Subcutaneous abdominal adipose tissue (tissue), 5 donors: ENCODE data around the gene CORO1C.
A peak's percentile ranks its signal among the peaks of the same experiment; 100 is the strongest.

Experiments used
- H3K27ac ChIP-seq: one replicate; pipeline ENCODE4 v1.7.0; 2013; ENCODE audit warnings: low read depth, mild to moderate bottlenecking, inconsistent platforms, low read length, moderate library complexity
- H3K27me3 ChIP-seq, 5 donors: one replicate each; pipeline ENCODE4 v1.7.0; 2013; ENCODE audit warnings: low read length in 5 of 5, inconsistent platforms in 1 of 5; ENCODE audit not compliant: control insufficient read depth in 5 of 5, insufficient read depth in 4 of 5
- H3K36me3 ChIP-seq, 5 donors: one replicate each; pipeline ENCODE4 v1.7.0; 2013; ENCODE audit warnings: low read length in 5 of 5; ENCODE audit not compliant: control insufficient read depth in 5 of 5, insufficient read depth in 5 of 5
- H3K4me1 ChIP-seq, 5 donors: one replicate each; pipeline ENCODE4 v1.7.0; 2013; ENCODE audit warnings: low read length in 5 of 5, mild to moderate bottlenecking in 3 of 5, moderate library complexity in 1 of 5; ENCODE audit not compliant: control insufficient read depth in 5 of 5, insufficient read depth in 5 of 5
- H3K4me3 ChIP-seq, 5 donors: one replicate each; pipeline ENCODE4 v1.7.0; 2013; ENCODE audit warnings: low read length in 5 of 5, low read depth in 1 of 5
- H3K9ac ChIP-seq, 5 donors: one replicate each; pipeline ENCODE4 v1.7.0; 2013; ENCODE audit warnings: low read length in 5 of 5, mild to moderate bottlenecking in 4 of 5, moderate library complexity in 3 of 5
- H3K9me3 ChIP-seq, 5 donors: one replicate each; pipeline ENCODE4 v1.7.0; 2013; ENCODE audit warnings: low read length in 5 of 5; ENCODE audit not compliant: control insufficient read depth in 5 of 5
- donor health status: healthy.
- donor health status: healthy.
- donor health status: healthy.
- donor health status: healthy.
- donor health status: healthy.

The CORO1C gene

DNA sequence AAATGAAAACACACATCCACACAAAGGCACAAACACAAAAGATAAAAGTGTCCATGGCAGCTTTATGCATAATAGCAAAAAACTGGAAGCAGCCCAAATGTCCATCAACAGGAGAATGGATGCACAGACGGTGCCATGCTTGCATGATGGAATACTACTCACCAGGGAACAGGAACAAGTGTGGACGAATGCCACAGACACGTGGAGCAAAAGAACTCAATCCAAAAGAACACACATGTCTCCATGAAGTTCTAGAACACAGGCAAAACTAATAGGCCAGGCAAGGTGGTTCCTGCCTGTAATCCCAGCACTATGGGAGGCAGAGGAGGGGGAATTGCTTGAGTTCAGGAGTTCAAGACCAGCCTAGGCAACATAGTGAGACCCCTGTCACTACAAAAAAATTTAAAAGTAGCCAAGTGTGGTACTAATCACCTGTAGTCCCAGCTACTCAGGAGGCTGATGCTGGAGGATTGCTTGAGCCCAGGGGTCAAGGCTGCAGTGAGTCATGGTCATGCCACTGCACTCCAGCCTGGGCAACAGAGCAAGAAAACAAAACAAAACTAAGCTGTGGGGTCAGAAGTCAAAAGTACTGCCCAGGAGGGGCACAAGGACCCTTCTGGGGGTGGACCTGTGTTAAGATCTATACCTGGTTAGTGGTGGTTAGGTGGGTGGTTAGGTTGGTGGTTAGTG is 126.2 kb downstream of the CORO1C start:
- H3K36me3 ChIP-seq, result no peaks in the 10 kb centered on the region
- H3K9ac ChIP-seq, result no peak overlapping the region
- no peaks in the 10 kb centered on the region for H3K9me3 ChIP-seq
- no peak overlapping the region for H3K27ac ChIP-seq
- peaks cover 0 to 4% (median 0%) of the 10 kb centered on the region in 5 donors for H3K27me3 ChIP-seq
- peaks cover 2 to 15% (median 9%) of the 10 kb centered on the region in 5 donors for H3K4me1 ChIP-seq
- no peak overlapping the region for H3K4me3 ChIP-seq

GRCh38 chr12:108604208-108604941 is 126.9 kb downstream of the CORO1C start:
- H3K27ac ChIP-seq, result no peak overlapping the region
- peaks cover 0 to 8% (median 1%) of the 10 kb centered on the region in 5 donors for H3K4me1 ChIP-seq
- H3K36me3 ChIP-seq, result no peaks in the 10 kb centered on the region
- H3K27me3 ChIP-seq, result peaks cover 0 to 4% (median 0%) of the 10 kb centered on the region in 5 donors
- H3K9ac ChIP-seq, result no peak overlapping the region
- H3K9me3 ChIP-seq, result no peaks in the 10 kb centered on the region
- H3K4me3 ChIP-seq, result no peak overlapping the region

GRCh38 chr12:108603743-108604142 is 127.6 kb downstream of the CORO1C start:
- no peaks in the 10 kb centered on the region for H3K36me3 ChIP-seq
- no peaks in the 10 kb centered on the region for H3K9me3 ChIP-seq
- H3K9ac ChIP-seq, result no peak overlapping the region
- no peak overlapping the region for H3K27ac ChIP-seq
- peaks cover 0 to 7% (median 0%) of the 10 kb centered on the region in 5 donors for H3K4me1 ChIP-seq
- no peak overlapping the region for H3K4me3 ChIP-seq
- H3K27me3 ChIP-seq, result peaks cover 0 to 3% (median 0%) of the 10 kb centered on the region in 5 donors

DNA sequence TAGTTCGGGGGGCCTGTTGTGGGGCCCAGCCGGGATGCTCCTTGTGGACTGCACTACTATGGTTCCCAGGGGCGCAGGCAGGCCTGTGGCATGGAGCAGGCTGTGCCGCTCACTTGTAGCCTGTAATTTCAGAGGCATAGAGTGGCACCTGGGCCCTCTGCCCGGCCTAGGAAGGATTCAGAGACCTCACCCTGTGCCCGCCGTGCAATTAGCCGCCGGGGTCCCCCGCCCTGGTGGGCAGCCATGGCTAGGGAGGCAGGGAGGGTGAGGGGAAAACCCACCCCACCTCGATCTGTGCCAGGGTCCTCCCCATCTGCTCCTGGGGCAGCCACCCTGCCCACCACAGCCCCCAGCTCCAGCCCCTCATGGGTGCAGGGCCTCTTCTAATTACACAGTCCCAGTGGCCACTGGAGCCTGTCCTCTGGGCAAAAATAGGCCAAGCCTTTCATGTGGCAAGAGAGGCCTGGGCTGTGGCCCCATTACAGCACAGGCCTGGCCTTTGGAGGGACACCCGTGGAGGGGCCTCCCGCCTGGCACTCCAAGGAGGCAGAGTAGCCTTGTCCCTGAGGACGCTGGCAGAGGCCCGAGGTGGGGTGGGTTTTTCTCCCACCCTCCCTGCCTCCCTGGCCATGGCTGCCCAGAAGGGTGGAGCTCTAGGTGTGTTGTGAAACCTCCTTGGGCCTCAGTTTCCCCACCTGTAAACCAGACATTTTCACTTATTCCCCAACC is 128.2 kb downstream of the CORO1C start:
- Histone ChIP-seq H3K36me3 (no peaks in the 10 kb centered on the region), H3K4me1 (peaks cover 0 to 13% (median 2%) of the 10 kb centered on the region in 5 donors), H3K9ac (no peak overlapping the region), H3K9me3 (no peaks in the 10 kb centered on the region), H3K27me3 (peaks cover 0 to 3% (median 0%) of the 10 kb centered on the region in 5 donors), H3K27ac (no peak overlapping the region), H3K4me3 (no peak overlapping the region)

GRCh38 chr12:108602209-108602705 is 129.1 kb downstream of the CORO1C start:
- no peak overlapping the region for H3K9ac ChIP-seq

DNA sequence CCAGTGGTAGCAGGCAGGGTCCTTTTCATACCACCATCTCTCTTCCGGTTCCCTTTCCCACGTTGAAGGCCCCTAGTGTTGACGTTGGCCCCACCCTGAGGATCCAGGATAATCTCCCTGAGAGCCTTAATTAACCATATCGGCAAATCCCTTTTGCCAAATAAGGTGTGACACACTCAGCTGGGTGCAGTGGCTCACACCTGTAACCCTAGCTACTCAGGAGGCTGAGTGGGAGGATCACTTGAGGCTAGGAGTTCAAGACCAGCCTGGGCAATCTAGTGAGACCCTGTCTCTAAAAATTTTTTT is 130.7 kb downstream of the CORO1C start:
- Histone ChIP-seq H3K27me3 (peaks cover 4 to 16% (median 13%) of the 10 kb centered on the region in 5 donors), H3K9ac (no peak overlapping the region), H3K27ac (no peak overlapping the region), H3K4me3 (no peak overlapping the region), H3K4me1 (peaks cover 0 to 18% (median 10%) of the 10 kb centered on the region in 5 donors), H3K36me3 (no peaks in the 10 kb centered on the region), H3K9me3 (no peaks in the 10 kb centered on the region)

More at GRCh38 chr12:108602209-108602705, 129.1 kb downstream of the CORO1C start:
- H3K4me3 ChIP-seq, result no peak overlapping the region
- H3K27me3 ChIP-seq, result peaks cover 0 to 7% (median 3%) of the 10 kb centered on the region in 5 donors
- H3K36me3 ChIP-seq, result no peaks in the 10 kb centered on the region
- H3K4me1 ChIP-seq, result peaks cover 0 to 14% (median 7%) of the 10 kb centered on the region in 5 donors
- no peak overlapping the region for H3K27ac ChIP-seq
- H3K9me3 ChIP-seq, result no peaks in the 10 kb centered on the region

GRCh38 chr12:108599948-108600701 is 131.2 kb downstream of the CORO1C start:
- Histone ChIP-seq H3K4me1 (peaks cover 0 to 20% (median 10%) of the 10 kb centered on the region in 5 donors), H3K9me3 (no peaks in the 10 kb centered on the region), H3K36me3 (no peaks in the 10 kb centered on the region), H3K4me3 (no peak overlapping the region), H3K27ac (no peak overlapping the region), H3K27me3 (peaks cover 4 to 17% (median 16%) of the 10 kb centered on the region in 5 donors), H3K9ac (no peak overlapping the region)

DNA sequence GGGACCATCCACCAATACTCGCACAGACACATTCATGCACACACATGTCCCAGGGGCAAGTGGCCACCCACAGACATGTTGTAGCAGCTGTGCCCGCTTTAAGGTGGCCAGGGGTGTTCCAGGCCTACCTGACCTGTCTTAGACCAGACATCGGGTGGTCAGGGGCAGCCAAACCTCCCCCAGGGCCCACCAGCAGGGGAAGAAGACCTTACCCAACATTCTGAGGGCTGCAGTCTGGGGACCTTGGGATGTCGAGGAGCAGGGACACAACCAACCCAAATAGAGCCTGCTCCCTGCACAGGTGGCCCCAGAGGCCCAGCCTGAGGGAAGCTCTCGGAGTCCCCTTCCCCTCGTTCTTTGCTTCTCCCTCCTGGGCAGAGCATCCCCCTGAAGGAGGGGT is 131.8 kb downstream of the CORO1C start:
- Histone ChIP-seq H3K27me3 (peaks cover 4 to 19% (median 16%) of the 10 kb centered on the region in 5 donors), H3K36me3 (no peaks in the 10 kb centered on the region), H3K4me3 (no peak overlapping the region), H3K4me1 (peaks cover 0 to 20% (median 10%) of the 10 kb centered on the region in 5 donors), H3K9ac (no peak overlapping the region), H3K9me3 (no peaks in the 10 kb centered on the region), H3K27ac (no peak overlapping the region)

- Histone ChIP-seq H3K4me3 (peak overlapping the region in 1 of 5 donors; percentile 11), H3K9me3 (no peaks in the 10 kb centered on the region), H3K9ac (no peak overlapping the region), H3K27me3 (peaks cover 4 to 19% (median 16%) of the 10 kb centered on the region in 5 donors), H3K36me3 (no peaks in the 10 kb centered on the region), H3K27ac (no peak overlapping the region), H3K4me1 (peaks cover 0 to 20% (median 7%) of the 10 kb centered on the region in 5 donors)
These were observed 132.6 kb downstream of the CORO1C start for GRCh38 chr12:108598553-108599250.
